NCI-H1930 (cell line): ENCODE results near the gene ADAR.
A peak's percentile ranks its signal among the peaks of the same experiment; 100 is the strongest.
"Not testable (repeated sequence)": the region's sequence is repeated elsewhere in the genome, so short reads cannot be mapped to it uniquely, and the experiment has no call there.

ENCODE experiments used
- DNase-seq, 2 experiments: peaks; one replicate each; lab custom pipeline; 2025; lab: John Stamatoyannopoulos, UW

The ADAR gene

GRCh38 chr1:154607609-154608396 is at the start of gene ADAR:
Gene ADAR, minus strand, starts transcription at chr1:154608186. Its CDS starts 180 bp downstream, at chr1:154608006.
- DNase-seq, result peak; percentile 8 to 32

GRCh38 chr1:154657556-154657955 is 49.6 kb upstream of the ADAR start:
- DNase-seq, result no peak

- DNase-seq, result no peak
Measured at GRCh38 chr1:154652893-154653292, 44.9 kb upstream of the ADAR start.

GRCh38 chr1:154644724-154645123 is 36.7 kb upstream of the ADAR start:
- not testable (repeated sequence) for DNase-seq

- DNase-seq, result no peak
Measured at GRCh38 chr1:154641534-154641933, 33.5 kb upstream of the ADAR start.

GRCh38 chr1:154639876-154640275 is 31.9 kb upstream of the ADAR start:
- no peak for DNase-seq

- DNase-seq, result no peak
Measured at GRCh38 chr1:154635171-154635570, 27.2 kb upstream of the ADAR start.

- no peak for DNase-seq
Measured at GRCh38 chr1:154629675-154630073, 21.7 kb upstream of the ADAR start.

GRCh38 chr1:154629061-154629674 is 21.2 kb upstream of the ADAR start:
- no peak for DNase-seq

GRCh38 chr1:154628121-154628405 is 20.1 kb upstream of the ADAR start:
- peak in 1 of 2 experiments; percentile 63 for DNase-seq

- peak; percentile 87 to 89 for DNase-seq
Measured at GRCh38 chr1:154627257-154628120, 19.5 kb upstream of the ADAR start.

GRCh38 chr1:154626456-154627256 is 18.7 kb upstream of the ADAR start:
- DNase-seq, result no peak

- DNase-seq, result no peak
Measured at GRCh38 chr1:154624746-154625643, 17.0 kb upstream of the ADAR start.

- no peak for DNase-seq
Measured at GRCh38 chr1:154623358-154623757, 15.4 kb upstream of the ADAR start.

GRCh38 chr1:154622503-154623039 is 14.6 kb upstream of the ADAR start:
- DNase-seq, result no peak

GRCh38 chr1:154621875-154622274 is 13.9 kb upstream of the ADAR start:
- no peak for DNase-seq

- DNase-seq, result no peak
Measured at GRCh38 chr1:154620751-154621150, 12.8 kb upstream of the ADAR start.

- no peak for DNase-seq
Measured at GRCh38 chr1:154619181-154619948, 11.4 kb upstream of the ADAR start.

GRCh38 chr1:154616659-154617345 is 8.8 kb upstream of the ADAR start:
- no peak for DNase-seq
